Right cardiac atrium (tissue), 5 donors: ENCODE results near the gene SCART1. TPM values are rescaled to one million over a fixed set of nuclear protein-coding genes. Genes with fewer than 3 reads are reported as not detected.
A peak's percentile ranks its signal among the peaks of the same experiment; 100 is the strongest.
"Not testable (repeated sequence)": the region's sequence is repeated elsewhere in the genome, so short reads cannot be mapped to it uniquely, and the experiment has no call there.

Experiments
- ATAC-seq, 2 donors: fragments of 200-7000 bp; cut with Tn5 transposase; one replicate each; pipeline versions ENCODE4 v1.8.0 to v1.9.1; 2020; ENCODE audit warnings: moderate library complexity in 2 of 2, mild to moderate bottlenecking in 1 of 2
- DNase-seq, 3 donors: peaks; one replicate each; pipeline ENCODE4 v3.0.0-alpha.2; 2020
- H3K27ac ChIP-seq: one replicate; pipeline ENCODE4 v1.5.1; 2013; ENCODE audit warnings: mild to moderate bottlenecking, low read length, control low read depth, moderate library complexity
- H3K27me3 ChIP-seq: one replicate; pipeline ENCODE4 v1.6.1; 2013; ENCODE audit not compliant: control insufficient read depth, insufficient read depth
- H3K4me1 ChIP-seq: one replicate; pipeline ENCODE4 v1.6.1; 2013; ENCODE audit warnings: low read length; ENCODE audit not compliant: control insufficient read depth, insufficient read depth
- H3K4me3 ChIP-seq: one replicate; pipeline ENCODE4 v1.5.1; 2013; ENCODE audit warnings: low read length, control low read depth
- H3K9me3 ChIP-seq: one replicate; pipeline ENCODE4 v1.6.1; 2013; ENCODE audit warnings: low read length; ENCODE audit not compliant: control insufficient read depth
- WGBS: extraction: QIAGEN DNeasy Blood & Tissue Kit; methylation state at CpG from one replicate; pipeline ENCODE4 v1.1.7; 2013; 5-methylcytosine and 5-hydroxymethylcytosine counted together
- intact Hi-C, 4 donors: fragments of 100-400 bp; cut with DNase I; formaldehyde crosslinking; loops; one replicate each; pipeline versions ENCODE4 v1.11.0 to v1.14.0; 2022 to 2023
- long read RNA-seq, 4 donors: library from polyadenylated mRNA; unstranded; transcript quantifications; one replicate each; pipeline ENCODE4 v2.0.0, GENCODE V29; 2020 to 2021
- polyA plus RNA-seq: library from polyadenylated mRNA; stranded (reverse); fragments of 200-250 nt; gene quantifications from one replicate; pipeline ENCODE4 v1.2.3, GENCODE V29; 2013
- total RNA-seq, 4 donors: library from RNA; stranded (reverse); fragmentation: NEBNext Ultra II Directional; extraction: Animal tissue kit (Norgen Biotek cat#: 25700); gene quantifications; one replicate each; pipeline ENCODE4 v1.2.1, GENCODE V29; 2021
- donor health status: healthy with polysubstance abuse.
- donor health status: DM: no; HTN: yes; CAD: no.
- donor health status: DM: no; HTN: no; CAD: no.
- donor health status: DM: no; HTN: yes; CAD: no; lungs with severe emphysema.
- donor health status: DM: yes; HTN: yes; CAD: no.

The SCART1 gene
- total RNA-seq, result 1 to 10 TPM in 1 of 4 donors, under 1 TPM in 3; 0.56 to 1.4 (median 0.88) TPM
- 0.29 TPM for polyA plus RNA-seq
- long read RNA-seq, donor 1, partial matches to known transcripts, result 0 of 1 reads
- long read RNA-seq, donor 1, other reads (novel, unspliced or antisense), result 0 of 1 reads
- long read RNA-seq, donor 2, result 0 reads
- long read RNA-seq, donor 3, partial matches to known transcripts, result 0 of 2 reads
- long read RNA-seq, donor 3, other reads (novel, unspliced or antisense), result 2 of 2 reads
- long read RNA-seq, donor 4, result 0 reads

DNA sequence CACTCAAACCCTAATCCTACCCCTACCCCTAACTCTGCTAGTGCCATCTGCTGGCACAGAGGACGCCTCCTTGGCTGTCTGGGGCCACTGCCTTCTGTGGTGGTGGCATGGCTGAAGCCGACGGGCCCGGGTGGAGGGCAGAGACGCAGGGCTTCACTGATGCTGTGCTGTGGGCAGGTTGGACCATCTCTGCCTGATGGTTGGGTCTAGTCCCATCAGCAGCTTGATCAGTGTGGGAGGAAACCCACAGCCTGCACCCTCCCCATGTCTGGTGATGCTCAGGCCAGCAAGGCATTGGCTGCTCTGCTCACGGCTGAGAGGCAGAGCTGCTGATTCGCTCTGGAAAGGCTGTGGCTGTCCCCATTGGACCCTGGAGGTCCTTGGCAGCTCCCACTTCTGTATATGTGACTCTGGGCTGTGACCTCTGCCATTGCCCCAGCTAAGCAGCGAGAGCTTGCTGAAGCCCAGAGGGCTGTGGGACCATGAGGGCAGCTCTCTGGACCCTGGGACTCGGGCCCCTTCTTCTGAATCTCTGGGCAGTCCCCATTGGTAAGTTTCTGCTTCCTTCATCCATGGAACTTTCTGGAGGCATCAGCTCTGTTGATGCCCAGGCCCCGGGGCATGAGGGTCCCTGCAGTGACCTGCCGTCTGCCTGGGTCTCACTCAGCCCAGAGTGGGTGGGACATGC is at the start of gene SCART1:
TSS of gene SCART1 (plus strand) at position 430 of the 688 bp plus-strand sequence. CDS start at position 483, 53 bp downstream.
- DNase-seq, result peak in 1 of 3 donors; percentile 48
- H3K27me3 ChIP-seq, result no peaks in the 10 kb centered on the region
- 81% methylated on average over 11 of the region's 11 CpGs for WGBS
- ATAC-seq, result no peak
- H3K9me3 ChIP-seq, result no peaks in the 10 kb centered on the region
- H3K27ac ChIP-seq, result no peak within 1 kb of the TSS
- intact Hi-C loops, result no loop called here
- no peak within 1 kb of the TSS for H3K4me3 ChIP-seq
- no peaks in the 10 kb centered on the region for H3K4me1 ChIP-seq

- no peak for ATAC-seq
- WGBS, result 66% methylated on average over 2 of the region's 2 CpGs
Measured at GRCh38 chr10:133405272-133405671, 48.5 kb upstream of the SCART1 start.

GRCh38 chr10:133405844-133406527 is 47.8 kb upstream of the SCART1 start:
- intact Hi-C loops, result no loop called here
- H3K27ac ChIP-seq, result no peak overlapping the region
- WGBS, result 94% methylated on average over 8 of the region's 8 CpGs
- no peaks in the 10 kb centered on the region for H3K9me3 ChIP-seq
- no peaks in the 10 kb centered on the region for H3K4me1 ChIP-seq
- no peak for DNase-seq
- no peak overlapping the region for H3K4me3 ChIP-seq
- H3K27me3 ChIP-seq, result no peaks in the 10 kb centered on the region
- ATAC-seq, result no peak

More at GRCh38 chr10:133405272-133405671, 48.5 kb upstream of the SCART1 start:
- no peak for DNase-seq
- Histone ChIP-seq H3K27me3 (no peaks in the 10 kb centered on the region), H3K9me3 (no peaks in the 10 kb centered on the region), H3K4me3 (no peak overlapping the region), H3K27ac (no peak overlapping the region), H3K4me1 (no peaks in the 10 kb centered on the region)
- intact Hi-C loops, result no loop called here

- intact Hi-C loops, result no loop called here
- H3K9me3 ChIP-seq, result peaks cover 1% of the 10 kb centered on the region
- 97% methylated on average over 7 of the region's 7 CpGs for WGBS
- DNase-seq, result no peak
- ATAC-seq, result no peak
- H3K27me3 ChIP-seq, result no peaks in the 10 kb centered on the region
- no peak overlapping the region for H3K27ac ChIP-seq
- H3K4me1 ChIP-seq, result no peaks in the 10 kb centered on the region
- no peak overlapping the region for H3K4me3 ChIP-seq
Measured at GRCh38 chr10:133411523-133412380, 42.0 kb upstream of the SCART1 start.

- Histone ChIP-seq H3K27ac (no peak overlapping the region), H3K9me3 (peaks cover 1% of the 10 kb centered on the region), H3K27me3 (no peaks in the 10 kb centered on the region), H3K4me3 (no peak overlapping the region), H3K4me1 (no peaks in the 10 kb centered on the region)
- ATAC-seq, result no peak
- no peak for DNase-seq
- intact Hi-C loops, result no loop called here
Measured at GRCh38 chr10:133412381-133412711, 41.4 kb upstream of the SCART1 start.

- H3K27ac ChIP-seq, DNase-seq, H3K27me3 ChIP-seq, H3K4me3 ChIP-seq, intact Hi-C loops, H3K4me1 ChIP-seq, ATAC-seq, H3K9me3 ChIP-seq: not testable (repeated sequence)
- WGBS, result over 99% methylated on average over 20 of the region's 23 CpGs
Measured at GRCh38 chr10:133414401-133414800, 39.3 kb upstream of the SCART1 start.

DNA sequence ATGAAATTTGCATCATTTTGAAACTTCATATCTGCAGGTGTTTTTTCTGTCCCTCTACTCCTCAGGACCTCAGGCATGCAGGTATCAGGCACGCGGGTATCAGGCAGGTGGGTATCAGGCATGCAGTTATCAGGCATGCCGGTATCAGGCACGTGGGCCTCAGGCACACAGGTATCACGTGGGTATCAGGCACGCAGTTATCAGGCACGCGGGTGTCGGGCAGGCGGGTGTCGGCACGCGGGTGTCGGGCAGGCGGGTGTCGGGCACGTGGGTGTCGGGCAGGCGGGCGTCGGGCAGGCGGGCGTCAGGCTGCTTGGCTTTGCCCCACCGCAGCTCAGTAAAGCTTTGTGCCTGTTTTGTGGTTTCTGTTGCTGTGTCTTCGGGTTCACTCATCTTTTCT is 38.0 kb upstream of the SCART1 start:
- Histone ChIP-seq H3K4me1 (no peaks in the 10 kb centered on the region), H3K4me3 (no peak overlapping the region), H3K27me3 (no peaks in the 10 kb centered on the region), H3K27ac (no peak overlapping the region), H3K9me3 (peaks cover 1% of the 10 kb centered on the region)
- no peak for ATAC-seq
- intact Hi-C loops, result no loop called here
- DNase-seq, result peak in 1 of 3 donors; percentile 47
- 93% methylated on average over 25 of the region's 25 CpGs for WGBS

GRCh38 chr10:133418289-133418993 is 35.3 kb upstream of the SCART1 start:
- intact Hi-C loops, result no loop called here
- ATAC-seq (no peak), DNase-seq (no peak)
- Histone ChIP-seq H3K4me3 (no peak overlapping the region), H3K4me1 (peaks cover under 1% of the 10 kb centered on the region), H3K9me3 (no peaks in the 10 kb centered on the region), H3K27me3 (no peaks in the 10 kb centered on the region), H3K27ac (no peak overlapping the region)
- 95% methylated on average over 14 of the region's 14 CpGs for WGBS

- intact Hi-C loops, result no loop called here
- DNase-seq (peak in 1 of 3 donors; percentile 52), ATAC-seq (no peak)
- 95% methylated on average over 34 of the region's 34 CpGs for WGBS
- Histone ChIP-seq H3K4me3 (no peak overlapping the region), H3K9me3 (no peaks in the 10 kb centered on the region), H3K4me1 (peaks cover 2% of the 10 kb centered on the region), H3K27me3 (no peaks in the 10 kb centered on the region), H3K27ac (no peak overlapping the region)
Measured at GRCh38 chr10:133419211-133419950, 34.4 kb upstream of the SCART1 start.

GRCh38 chr10:133420028-133420427 is 33.7 kb upstream of the SCART1 start:
- no peaks in the 10 kb centered on the region for H3K27me3 ChIP-seq
- intact Hi-C loops, result loop anchor here in 1 of 4 donors (5.0 kb wide), 1 partner anchor 152 kb away; no protein-coding TSS in a partner anchor
- H3K9me3 ChIP-seq, result no peaks in the 10 kb centered on the region
- no peak for ATAC-seq
- no peak for DNase-seq
- no peak overlapping the region for H3K4me3 ChIP-seq
- no peak overlapping the region for H3K27ac ChIP-seq
- H3K4me1 ChIP-seq, result peaks cover 2% of the 10 kb centered on the region
- 89% methylated on average over 17 of the region's 17 CpGs for WGBS
